Measurements from ENCODE around the gene OXTR. TPM values are rescaled to one million over a fixed set of nuclear protein-coding genes. Genes with fewer than 3 reads are reported as not detected.
A peak's percentile ranks its signal among the peaks of the same experiment; 100 is the strongest.

Gene OXTR
- total RNA-seq (1 to 10 TPM in 2 of 9 donors, under 1 TPM in 6, not detected in 1; 0.09 to 1.3 (median 0.21) TPM), polyA plus RNA-seq (under 1 TPM; 0.31 to 0.72 (median 0.61) TPM)
- long read RNA-seq, donor 1 = 0 reads
- long read RNA-seq, donor 2 = 0 reads
- long read RNA-seq, donor 3 = 0 reads
- long read RNA-seq, donor 4 = 0 reads
- long read RNA-seq, donor 5, full-length matches to known transcripts = 1 of 1 reads
- long read RNA-seq, donor 5, partial matches to known transcripts = 0 of 1 reads
- long read RNA-seq, donor 5, other reads (novel, unspliced or antisense) = 0 of 1 reads
- long read RNA-seq, donor 6 = 0 reads
- long read RNA-seq, donor 7 = 0 reads
- long read RNA-seq, donor 8 = 0 reads
- long read RNA-seq, donor 9 = 0 reads
- long read RNA-seq, donor 10, full-length matches to known transcripts = 1 of 1 reads
- long read RNA-seq, donor 10, partial matches to known transcripts = 0 of 1 reads
- long read RNA-seq, donor 10, other reads (novel, unspliced or antisense) = 0 of 1 reads

DNA sequence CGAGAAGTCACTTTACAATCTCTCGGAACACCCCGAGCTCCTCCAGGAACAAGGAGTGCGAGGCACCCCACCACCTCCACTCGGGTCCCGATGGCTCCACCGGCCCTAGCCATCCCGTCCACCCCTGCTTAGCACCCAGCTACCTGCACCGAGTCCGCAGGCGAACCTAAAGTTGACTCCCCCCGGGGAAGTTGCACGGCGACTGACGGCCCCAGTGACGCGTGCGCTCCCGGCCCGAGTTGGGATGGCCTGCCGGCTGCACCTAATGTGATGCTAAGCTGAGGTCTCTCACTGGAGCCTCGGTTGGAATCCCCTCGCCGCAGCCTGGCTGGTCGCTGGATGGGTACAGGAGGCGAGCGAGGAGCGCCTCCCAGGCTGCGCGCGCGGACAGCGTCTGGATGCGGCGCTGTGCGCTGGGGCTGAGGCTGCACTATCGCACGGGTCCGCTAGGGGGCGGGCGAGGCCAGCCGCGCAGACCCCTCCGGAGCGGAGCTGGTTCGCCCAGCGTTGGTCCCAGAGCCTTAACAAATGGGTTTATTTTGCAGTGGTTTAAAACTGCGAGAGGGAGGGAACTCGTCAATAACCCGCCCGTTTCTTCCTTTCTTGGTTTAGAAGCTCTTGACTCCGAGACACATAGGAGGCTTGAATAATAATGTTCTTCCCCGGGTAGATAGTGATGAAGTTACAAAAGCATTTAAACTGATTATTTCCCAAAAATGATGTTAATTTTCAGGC is at the start of gene OXTR:
OXTR (minus strand) TSS at position 526 of the 735 bp plus-strand sequence. CDS start 1,426 bp downstream, outside the sequence.
- WGBS, 4 donors = 5 to 10% (median 6%) methylated on average over 36 to 53 of the region's 53 CpGs
- intact Hi-C loops (cut with DNase I) = no loop called here
- no peaks in the 10 kb centered on the region for H3K9me3 ChIP-seq (replicated peaks in 1 of 3)
- TF ChIP-seq POLR2A (IDR thresholded peaks at IDR 0.05) = no peak
- TF ChIP-seq, protein P1, sequence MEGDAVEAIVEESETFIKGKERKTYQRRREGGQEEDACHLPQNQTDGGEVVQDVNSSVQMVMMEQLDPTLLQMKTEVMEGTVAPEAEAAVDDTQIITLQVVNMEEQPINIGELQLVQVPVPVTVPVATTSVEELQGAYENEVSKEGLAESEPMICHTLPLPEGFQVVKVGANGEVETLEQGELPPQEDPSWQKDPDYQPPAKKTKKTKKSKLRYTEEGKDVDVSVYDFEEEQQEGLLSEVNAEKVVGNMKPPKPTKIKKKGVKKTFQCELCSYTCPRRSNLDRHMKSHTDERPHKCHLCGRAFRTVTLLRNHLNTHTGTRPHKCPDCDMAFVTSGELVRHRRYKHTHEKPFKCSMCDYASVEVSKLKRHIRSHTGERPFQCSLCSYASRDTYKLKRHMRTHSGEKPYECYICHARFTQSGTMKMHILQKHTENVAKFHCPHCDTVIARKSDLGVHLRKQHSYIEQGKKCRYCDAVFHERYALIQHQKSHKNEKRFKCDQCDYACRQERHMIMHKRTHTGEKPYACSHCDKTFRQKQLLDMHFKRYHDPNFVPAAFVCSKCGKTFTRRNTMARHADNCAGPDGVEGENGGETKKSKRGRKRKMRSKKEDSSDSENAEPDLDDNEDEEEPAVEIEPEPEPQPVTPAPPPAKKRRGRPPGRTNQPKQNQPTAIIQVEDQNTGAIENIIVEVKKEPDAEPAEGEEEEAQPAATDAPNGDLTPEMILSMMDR (IDR thresholded peaks at IDR 0.05) = peak; percentile 66 to 99 (median 94)
- H3K27ac ChIP-seq = no peak within 1 kb of the TSS
- H3K4me1 ChIP-seq (replicated peaks in 1 of 2) = peaks cover 3 to 6% of the 10 kb centered on the region in 2 donors
- H3K4me3 ChIP-seq = peak within 1 kb of the TSS in 1 of 4 donors; percentile 48
- H3K27me3 ChIP-seq = peaks cover 26% of the 10 kb centered on the region
- peak; percentile 29 to 70 (median 61) for DNase-seq
- no peaks in the 10 kb centered on the region for H3K36me3 ChIP-seq (replicated peaks in 1 of 2)

DNA sequence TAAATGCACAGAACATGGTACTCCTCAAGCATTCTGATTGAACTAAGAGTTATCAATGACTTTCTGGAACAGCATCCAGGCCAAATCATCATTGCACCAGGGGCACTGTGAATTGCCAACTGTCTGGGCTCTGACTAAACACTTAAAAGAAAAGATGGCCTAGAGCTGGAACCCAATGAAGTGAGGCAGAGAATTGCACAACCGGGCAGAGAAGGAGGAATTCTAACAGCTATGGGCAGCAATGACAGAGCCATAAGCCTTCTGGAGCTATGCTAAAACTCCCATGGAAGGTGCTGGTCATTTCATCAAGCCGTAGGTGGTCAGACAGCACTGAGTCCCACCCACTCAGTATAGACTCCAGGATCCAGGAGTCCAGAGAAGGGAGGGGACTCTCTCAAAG is 48.1 kb upstream of the OXTR start:
- Histone ChIP-seq H3K27me3 (no peaks in the 10 kb centered on the region), H3K4me1 (replicated peaks in 1 of 2) (no peaks in the 10 kb centered on the region), H3K4me3 (no peak overlapping the region), H3K9me3 (replicated peaks in 1 of 3) (peaks cover 0 to 14% (median 0%) of the 10 kb centered on the region in 3 donors), H3K27ac (no peak overlapping the region), H3K36me3 (replicated peaks in 1 of 2) (no peaks in the 10 kb centered on the region)
- intact Hi-C loops (cut with DNase I) = no loop called here
- no peak for TF ChIP-seq POLR2A (IDR thresholded peaks at IDR 0.05)
- TF ChIP-seq, protein P1 (IDR thresholded peaks at IDR 0.05) = no peak
- 75 to 95% (median 87%) methylated on average over 2 of the region's 2 CpGs for WGBS, 4 donors
- DNase-seq = no peak

DNA sequence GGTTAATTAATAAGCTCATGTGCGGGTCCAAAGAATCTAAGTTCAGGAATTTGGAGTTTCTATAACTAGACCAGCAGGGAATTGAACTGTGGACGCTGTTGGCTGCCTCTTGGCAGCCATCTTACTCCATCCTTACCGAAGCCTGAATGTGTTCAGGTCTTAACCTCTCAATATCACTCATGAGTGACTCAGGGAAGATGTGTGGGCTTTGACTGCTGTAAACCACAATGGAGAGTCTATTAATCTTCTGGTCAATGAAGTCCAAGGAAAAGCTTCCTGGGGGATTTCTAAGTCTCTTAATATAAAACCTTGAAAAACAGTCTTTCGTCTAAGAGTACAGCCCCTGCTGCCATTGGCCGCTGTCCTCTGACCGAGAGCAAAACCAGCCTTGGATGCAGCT is 46.7 kb upstream of the OXTR start:
- no peaks in the 10 kb centered on the region for H3K4me1 ChIP-seq (replicated peaks in 1 of 2)
- TF ChIP-seq POLR2A (IDR thresholded peaks at IDR 0.05) = no peak
- TF ChIP-seq, protein P1 (IDR thresholded peaks at IDR 0.05) = no peak
- H3K9me3 ChIP-seq (replicated peaks in 1 of 3) = peaks cover 0 to 14% (median 0%) of the 10 kb centered on the region in 3 donors
- intact Hi-C loops (cut with DNase I) = no loop called here
- no peak overlapping the region for H3K27ac ChIP-seq
- no peaks in the 10 kb centered on the region for H3K27me3 ChIP-seq
- no peak for DNase-seq
- no peak overlapping the region for H3K4me3 ChIP-seq
- H3K36me3 ChIP-seq (replicated peaks in 1 of 2) = no peaks in the 10 kb centered on the region
- 90 to 97% (median 93%) methylated on average over 6 of the region's 6 CpGs for WGBS, 4 donors

DNA sequence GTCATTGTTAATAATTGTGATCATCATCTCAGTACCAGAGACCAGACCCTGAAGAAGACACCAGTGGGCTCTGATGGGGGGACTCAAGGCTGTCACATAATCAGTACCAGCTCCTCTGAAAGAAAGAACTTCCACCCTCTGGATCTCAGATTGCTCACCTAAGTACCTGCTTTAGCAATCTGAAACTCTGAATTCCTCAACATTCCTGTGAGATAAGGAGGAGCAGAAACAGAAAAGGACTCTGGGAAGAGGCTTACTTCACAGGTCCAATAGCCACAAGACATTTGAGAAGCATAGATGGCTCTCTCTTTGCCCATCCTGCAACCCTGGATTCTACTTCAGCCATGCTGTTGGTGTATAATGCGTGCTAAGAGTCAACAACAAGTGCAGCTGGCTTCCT is 44.0 kb upstream of the OXTR start:
- TF ChIP-seq, protein P1 (IDR thresholded peaks at IDR 0.05) = no peak
- no peak for TF ChIP-seq POLR2A (IDR thresholded peaks at IDR 0.05)
- no peak for DNase-seq
- Histone ChIP-seq H3K36me3 (replicated peaks in 1 of 2) (no peaks in the 10 kb centered on the region), H3K27ac (no peak overlapping the region), H3K9me3 (replicated peaks in 1 of 3) (peaks cover 0 to 2% (median 0%) of the 10 kb centered on the region in 3 donors), H3K4me1 (replicated peaks in 1 of 2) (no peaks in the 10 kb centered on the region), H3K27me3 (no peaks in the 10 kb centered on the region), H3K4me3 (no peak overlapping the region)
- intact Hi-C loops (cut with DNase I) = no loop called here
- 89 to 100% (median 94%) methylated on average over 1 of the region's 1 CpG for WGBS, 4 donors
